Endothelial cell of hepatic sinusoid (primary cell): ENCODE measurements around the gene HEATR3.

ENCODE experiments used
- in situ Hi-C: cut with HindIII; loops from 2 replicates; pipeline ENCODE4 v1.10.0; 2017; ENCODE audit warnings: low sequenced_read_pairs

HEATR3 gene

GRCh38 chr16:50056226-50056625 lies 9.5 kb upstream of the HEATR3 start:
- in situ Hi-C loops, result no loop called here

- in situ Hi-C loops, result no loop called here
Observed at GRCh38 chr16:50058091-50058771, 7.5 kb upstream of the HEATR3 start.

- in situ Hi-C loops, result no loop called here
Observed at GRCh38 chr16:50059111-50059510, 6.7 kb upstream of the HEATR3 start.

GRCh38 chr16:50059669-50060068 lies 6.1 kb upstream of the HEATR3 start:
- in situ Hi-C loops, result no loop called here

GRCh38 chr16:50061326-50061725 lies 4.4 kb upstream of the HEATR3 start:
- in situ Hi-C loops, result no loop called here

GRCh38 chr16:50065241-50065623 lies 538 bp upstream of the HEATR3 start:
- in situ Hi-C loops, result no loop called here

GRCh38 chr16:50066482-50067289 lies 916 bp downstream of the HEATR3 start:
- in situ Hi-C loops, result no loop called here

GRCh38 chr16:50067290-50067853 lies 1.6 kb downstream of the HEATR3 start:
- in situ Hi-C loops, result no loop called here

- in situ Hi-C loops, result no loop called here
Observed at GRCh38 chr16:50068550-50068949, 2.8 kb downstream of the HEATR3 start.

- in situ Hi-C loops, result no loop called here
Observed at GRCh38 chr16:50069060-50069459, 3.3 kb downstream of the HEATR3 start.

- in situ Hi-C loops, result no loop called here
Observed at GRCh38 chr16:50071075-50071671, 5.4 kb downstream of the HEATR3 start.

GRCh38 chr16:50072730-50073129 lies 7.0 kb downstream of the HEATR3 start:
- in situ Hi-C loops, result no loop called here

- in situ Hi-C loops, result no loop called here
Observed at GRCh38 chr16:50079397-50080140, 13.8 kb downstream of the HEATR3 start.

- in situ Hi-C loops, result no loop called here
Observed at GRCh38 chr16:50081428-50082018, 15.8 kb downstream of the HEATR3 start.

- in situ Hi-C loops, result no loop called here
Observed at GRCh38 chr16:50083996-50084395, 18.2 kb downstream of the HEATR3 start.

GRCh38 chr16:50086176-50086575 lies 20.4 kb downstream of the HEATR3 start:
- in situ Hi-C loops, result no loop called here

GRCh38 chr16:50088302-50088701 lies 22.5 kb downstream of the HEATR3 start:
- in situ Hi-C loops, result no loop called here

- in situ Hi-C loops, result no loop called here
Observed at GRCh38 chr16:50092891-50093290, 27.1 kb downstream of the HEATR3 start.

- in situ Hi-C loops, result no loop called here
Observed at GRCh38 chr16:50093607-50094539, 28.1 kb downstream of the HEATR3 start.
